ENCODE data around the gene LPGAT1.

LPGAT1 gene

DNA sequence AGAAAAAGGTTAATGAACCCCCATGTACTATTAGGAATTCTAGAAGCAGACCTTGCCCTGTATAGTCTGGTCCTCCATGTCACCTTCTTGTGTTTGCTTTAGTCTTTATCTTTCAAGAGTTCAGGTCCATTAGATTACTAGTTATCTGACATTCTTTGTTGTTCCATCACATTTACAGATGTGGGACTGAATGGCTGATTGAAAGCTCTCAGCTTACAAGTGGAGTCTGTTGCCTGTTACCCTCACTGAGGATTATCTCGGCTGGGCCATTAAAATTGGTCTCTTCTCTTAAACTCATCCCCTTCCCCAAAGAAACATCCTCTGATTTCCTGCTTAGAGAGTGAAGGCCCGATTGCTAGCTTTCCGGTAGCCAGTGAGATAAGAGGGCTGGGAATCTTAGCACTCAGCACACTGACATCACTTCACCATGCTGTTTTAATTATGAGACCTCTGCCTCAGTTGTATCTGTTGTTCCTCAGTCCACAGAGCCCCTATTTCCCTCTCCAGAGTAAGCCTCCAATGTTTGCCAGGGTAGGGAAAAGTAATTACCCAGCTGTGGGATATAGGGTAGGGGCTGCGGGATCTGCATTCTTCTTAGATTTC is 76.8 kb downstream of the LPGAT1 start:
- DNase-seq, result no peak

DNA sequence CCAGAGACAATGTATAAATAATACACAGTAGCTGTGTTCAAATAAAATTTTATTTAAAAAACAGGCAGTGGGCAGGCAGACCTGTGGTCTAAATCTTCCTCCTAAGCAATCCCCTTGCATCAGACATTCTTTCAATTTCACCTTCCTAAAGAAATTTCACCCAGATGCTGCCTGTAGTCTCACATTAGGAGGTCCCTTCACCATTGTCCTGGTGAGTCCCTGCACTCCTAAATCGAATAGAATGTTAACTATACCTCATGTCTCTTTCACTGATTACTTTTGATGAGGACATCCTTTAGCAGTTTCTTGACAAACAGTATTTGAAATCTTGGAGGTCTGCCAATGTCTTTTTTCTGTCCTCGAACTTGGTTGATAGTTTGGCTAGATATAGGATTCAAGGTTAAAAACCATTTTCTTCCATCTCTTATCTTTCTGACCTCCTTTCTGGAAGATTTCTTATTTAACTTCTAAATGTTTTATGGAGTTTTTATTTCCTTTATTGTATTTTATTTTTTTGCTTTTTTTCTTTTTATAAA is 77.5 kb downstream of the LPGAT1 start:
- DNase-seq, result no peak

DNA sequence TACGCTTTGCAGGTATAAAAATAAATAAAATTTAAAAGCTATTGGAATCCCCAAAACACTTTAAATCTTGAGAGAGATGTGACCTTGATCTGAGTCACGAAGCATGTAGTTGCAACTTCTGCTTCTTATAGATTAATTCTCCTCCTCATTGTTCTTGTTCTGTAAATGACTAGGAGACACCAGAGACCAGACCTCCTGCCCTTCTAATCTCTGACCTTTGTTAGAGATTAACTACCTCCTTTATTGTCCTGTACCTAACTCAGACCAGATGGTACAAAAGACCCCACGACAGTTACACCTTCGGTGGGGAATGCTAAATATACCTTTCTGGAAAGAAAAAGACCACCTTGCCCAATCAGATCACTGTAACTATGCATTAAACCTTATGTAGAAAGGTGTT is 78.2 kb downstream of the LPGAT1 start:
- DNase-seq, result no peak

DNA sequence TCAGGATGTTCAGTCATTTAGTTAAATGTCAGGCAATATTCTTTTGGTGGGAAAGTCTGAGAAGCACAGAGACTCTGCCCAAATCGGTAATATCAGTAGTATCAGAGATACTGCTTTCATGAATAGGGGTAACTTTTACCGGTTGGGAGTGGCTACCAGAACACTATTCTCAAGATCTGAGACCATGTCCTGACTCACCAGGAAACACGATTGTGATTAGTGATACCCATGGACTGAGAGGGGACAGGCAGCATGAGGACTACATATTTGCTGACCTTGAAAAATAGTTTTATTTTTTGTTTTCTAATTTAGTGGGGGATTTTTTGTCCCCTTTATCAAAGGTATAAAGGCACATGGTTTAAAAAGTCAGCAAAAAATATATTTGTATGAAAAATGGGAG is 79.1 kb downstream of the LPGAT1 start:
- DNase-seq, result no peak

DNA sequence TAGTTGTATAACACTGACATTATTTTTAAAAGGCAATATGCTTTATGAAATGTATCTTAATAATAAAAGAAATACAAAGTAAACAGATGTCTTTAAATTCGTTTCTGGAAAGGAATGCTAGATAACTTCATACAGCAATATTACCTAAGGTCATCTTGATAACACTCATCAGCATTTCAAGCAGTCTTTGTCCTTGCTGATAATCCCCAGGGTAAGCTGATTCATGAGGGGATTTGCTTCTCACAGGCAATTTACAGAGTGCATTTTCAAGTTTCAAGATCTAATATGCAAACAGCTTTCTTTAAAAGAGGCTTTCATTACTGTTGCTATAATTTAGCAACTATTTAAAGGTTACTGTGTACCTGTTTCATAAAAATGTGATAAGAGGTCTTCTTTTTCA is 80.0 kb downstream of the LPGAT1 start:
- no peak for DNase-seq

DNA sequence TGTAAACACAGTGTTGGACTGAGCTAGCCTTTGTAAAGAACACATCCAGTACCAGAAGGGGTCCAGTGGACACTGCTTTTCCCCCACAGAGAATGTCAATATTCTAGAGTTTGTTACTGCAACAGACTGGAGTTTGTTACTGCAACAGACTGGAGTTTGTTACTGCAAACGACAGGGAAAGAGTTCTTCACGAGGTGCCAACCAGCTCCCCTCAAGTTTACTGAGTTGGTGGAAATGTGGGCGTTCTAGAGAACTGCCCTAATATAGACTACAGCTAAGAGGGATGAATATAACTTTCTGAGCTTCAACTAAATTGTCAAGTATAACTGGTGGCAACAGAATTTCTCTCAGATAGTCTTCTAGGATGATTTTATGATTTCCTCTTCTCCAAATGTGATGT is 81.3 kb downstream of the LPGAT1 start:
- DNase-seq, result no peak

- DNase-seq, result no peak
Measured at GRCh38 chr1:211748810-211749209, 81.8 kb downstream of the LPGAT1 start.

GRCh38 chr1:211742889-211743529 is 87.6 kb downstream of the LPGAT1 start:
- DNase-seq, result no peak

- DNase-seq, result no peak
Measured at GRCh38 chr1:211742272-211742671, 88.3 kb downstream of the LPGAT1 start.

DNA sequence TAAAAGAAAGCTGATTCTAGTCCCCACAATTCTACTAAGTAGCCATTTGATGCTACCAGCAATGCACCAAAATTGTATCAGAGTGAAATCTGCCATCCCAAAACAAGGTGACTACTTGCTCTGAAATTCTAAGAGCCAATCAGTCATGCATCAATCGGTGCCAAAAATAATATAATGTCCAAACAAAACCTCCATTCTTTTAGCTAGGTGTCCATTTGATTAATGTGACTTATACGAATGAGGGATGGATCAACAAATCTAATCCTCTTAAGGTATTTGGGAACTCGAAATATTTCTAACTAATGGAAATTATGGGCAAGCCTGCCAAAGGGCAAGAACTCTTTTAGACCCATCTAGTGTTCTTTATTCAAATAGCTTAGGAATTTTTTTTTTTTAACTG is 88.8 kb downstream of the LPGAT1 start:
- DNase-seq, result no peak

DNA sequence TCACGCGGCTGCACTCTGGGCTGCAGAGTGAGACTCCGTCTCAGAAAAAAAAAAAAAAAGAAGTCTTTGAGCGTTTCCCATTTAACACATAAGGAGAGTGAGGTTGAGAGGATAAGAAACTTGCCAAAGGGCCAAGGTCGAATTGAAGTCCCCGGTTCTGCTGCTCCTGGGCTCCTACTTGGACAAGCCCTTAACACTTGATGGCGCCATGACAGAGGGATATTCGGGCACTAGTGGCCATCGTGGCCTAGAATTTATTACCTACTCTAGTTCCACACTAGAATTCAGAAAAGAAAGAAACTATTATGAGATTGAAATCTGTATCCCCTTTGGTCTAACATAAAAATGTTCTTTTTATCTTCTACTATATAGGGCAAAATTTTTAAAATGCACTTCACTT is 89.4 kb downstream of the LPGAT1 start:
- DNase-seq, result no peak

DNA sequence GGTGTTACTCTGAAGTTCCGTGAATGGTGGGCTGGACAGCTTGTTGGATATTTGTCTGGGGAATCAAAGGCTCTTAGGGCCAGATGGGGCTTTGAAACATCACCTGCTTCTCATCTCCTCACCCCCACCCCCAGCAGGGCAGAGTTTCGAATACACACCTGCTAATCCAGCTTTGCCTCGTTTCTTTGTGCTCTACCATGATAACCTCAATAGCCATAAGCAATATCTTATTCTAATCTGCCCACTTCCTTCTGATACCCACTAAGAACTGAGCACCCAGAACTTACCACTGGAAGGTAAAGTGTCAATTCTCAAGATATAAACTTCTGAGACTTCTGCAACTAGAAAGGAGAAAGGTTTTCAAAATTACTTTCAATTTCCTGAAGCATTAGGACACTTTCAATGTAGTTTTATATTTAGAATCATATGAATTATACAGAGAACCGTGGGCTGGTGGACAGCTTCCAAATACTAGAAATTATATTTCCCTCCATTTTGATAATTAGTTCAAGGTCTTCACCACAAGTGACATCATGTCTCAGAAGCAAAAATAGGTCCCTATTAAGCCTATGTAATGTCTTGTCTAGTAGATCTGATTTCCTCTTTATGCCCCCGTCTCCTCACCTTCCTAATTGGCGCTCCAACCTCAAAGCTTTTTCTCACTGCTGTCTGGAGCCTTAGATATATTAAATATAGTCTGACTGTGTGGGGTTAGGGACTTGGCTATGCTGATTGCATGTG is 90.7 kb downstream of the LPGAT1 start:
- DNase-seq, result no peak

DNA sequence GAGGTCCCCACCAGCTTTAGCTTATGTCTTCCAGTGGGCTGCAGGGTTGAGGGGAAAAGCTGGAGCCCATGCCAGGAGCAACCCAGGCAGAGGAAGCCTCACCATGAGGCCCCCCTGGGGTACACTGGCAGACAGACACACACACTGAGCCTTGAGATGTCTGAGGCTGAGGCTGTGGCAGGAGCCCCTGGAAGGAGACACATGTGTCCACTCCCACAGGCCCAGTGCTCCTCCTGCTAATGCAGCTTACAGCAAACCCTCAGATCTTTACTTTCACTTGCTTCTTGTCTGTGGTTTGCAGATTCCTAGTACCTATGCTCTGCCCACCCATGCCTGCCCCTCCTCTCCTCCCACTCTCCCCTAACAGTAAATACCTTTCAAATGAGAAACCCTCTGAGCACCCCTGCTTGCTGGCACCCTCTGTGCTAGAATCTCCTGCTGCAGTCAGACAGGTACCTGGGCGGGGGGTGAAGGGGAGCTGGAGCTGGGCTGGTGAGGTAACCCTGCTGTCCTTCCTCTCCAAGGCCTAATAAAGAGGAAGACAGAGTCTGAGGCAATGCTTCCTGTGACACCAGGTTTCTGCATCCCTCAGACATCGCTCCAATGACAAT is 91.8 kb downstream of the LPGAT1 start:
- peak; percentile 11 for DNase-seq

- DNase-seq, result no peak
Measured at GRCh38 chr1:211738096-211738690, 92.4 kb downstream of the LPGAT1 start.

- DNase-seq, result no peak
Measured at GRCh38 chr1:211737115-211738035, 93.2 kb downstream of the LPGAT1 start.

DNA sequence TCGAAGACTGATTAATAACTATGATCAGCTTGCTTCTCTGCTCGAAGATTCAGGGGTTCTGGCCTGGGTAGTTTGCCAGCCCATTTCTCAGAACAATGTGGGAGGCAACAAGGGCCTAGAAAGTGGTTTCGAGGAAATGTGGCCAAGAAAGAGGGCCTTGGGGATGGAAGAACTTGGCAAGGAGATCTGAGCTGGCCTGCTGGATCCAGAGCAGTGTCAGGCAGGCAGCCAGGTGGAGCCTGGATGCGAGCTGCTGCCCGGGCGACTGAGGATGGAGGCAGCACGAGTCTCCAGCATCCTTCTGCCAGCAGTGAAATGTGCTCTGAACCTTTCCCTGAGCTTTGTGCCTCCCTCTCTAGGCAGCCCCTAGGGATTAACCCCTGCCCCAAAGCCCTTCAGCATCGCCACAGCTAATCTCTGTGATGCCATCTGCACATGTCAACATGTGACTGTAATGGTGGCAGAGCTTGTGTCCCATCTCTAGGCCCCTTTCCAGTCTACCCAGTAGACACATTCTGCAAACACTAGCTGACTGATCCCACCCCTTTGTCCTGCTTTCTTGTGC is 94.1 kb downstream of the LPGAT1 start:
- DNase-seq, result no peak

- DNase-seq, result no peak
Measured at GRCh38 chr1:211735208-211736170, 95.1 kb downstream of the LPGAT1 start.

- DNase-seq, result no peak
Measured at GRCh38 chr1:211734791-211735190, 95.8 kb downstream of the LPGAT1 start.

DNA sequence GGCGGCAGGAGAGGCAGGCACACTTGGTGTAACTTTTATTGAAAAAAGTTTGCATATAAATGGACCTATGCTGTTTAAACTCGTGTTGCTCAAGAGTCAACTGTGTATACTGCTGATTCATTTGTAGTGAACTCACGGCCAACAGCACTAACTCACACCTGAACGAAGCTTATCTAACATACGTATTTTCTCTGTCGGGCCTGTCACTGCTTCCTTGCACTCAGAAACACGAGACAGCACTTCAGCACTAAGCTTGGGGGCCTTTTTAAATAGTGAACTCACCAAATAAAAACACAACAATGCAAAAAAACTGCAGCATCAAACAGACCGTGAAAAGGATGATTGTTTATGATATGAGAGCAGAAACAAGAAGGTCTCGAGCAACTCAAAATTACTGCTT is 96.2 kb downstream of the LPGAT1 start:
- DNase-seq, result no peak

- DNase-seq, result no peak
Measured at GRCh38 chr1:211732293-211732980, 98.1 kb downstream of the LPGAT1 start.

Data from activated gamma-delta T cell treated with Interleukin-2 at 50 U/mL for 16 hours (primary cell).